K562 (cell line): ENCODE measurements around the gene MYMX. TPM values are rescaled to one million over a fixed set of nuclear protein-coding genes. Genes with fewer than 3 reads are reported as not detected.

Source experiments
- ATF1 ChIP-seq, 2 experiments: fragments of 450-650 bp in 1 of 2; IDR thresholded peaks; 2 replicates each; pipeline ENCODE4 v1.6.1; 2016; ENCODE audit warnings: missing compliant biosample characterization in 1 of 2, missing genetic modification characterization in 1 of 2
- ETV6 ChIP-seq, 3 experiments: fragments of 150-350 bp in 1 of 3; sonication (generic) in 1 of 3; formaldehyde crosslinking in 1 of 3; IDR thresholded peaks; 2 replicates each; pipeline versions ENCODE4 v1.6.1 to v1.8.0; 2014 to 2022; ENCODE audit warnings: borderline replicate concordance in 2 of 3, low read depth in 2 of 3, antibody characterized with exemption in 1 of 3, low read length in 1 of 3, mild to moderate bottlenecking in 1 of 3, missing genetic modification reagents in 1 of 3
- FOXA3 ChIP-seq, 2 experiments: fragments of 450-650 bp in 1 of 2; sonication (generic) in 1 of 2; formaldehyde crosslinking; IDR thresholded peaks in 1 of 2; conservative IDR thresholded peaks in 1 of 2; 2 replicates each; pipeline versions ENCODE4 v1.4.0 to v1.8.0; 2020 to 2022; ENCODE audit warnings: mild to moderate bottlenecking in 2 of 2, missing genetic modification reagents in 1 of 2
- FOXJ2 ChIP-seq: fragments of 200-800 bp; sonication (Bioruptor generic); IDR thresholded peaks from 2 replicates; pipeline ENCODE4 v1.6.1; 2016; ENCODE audit warnings: missing genetic modification characterization, missing compliant biosample characterization
- ILF3 ChIP-seq: fragments of 450-650 bp; IDR thresholded peaks from 2 replicates; pipeline ENCODE4 v1.6.1; 2018; ENCODE audit warnings: antibody characterized with exemption, mild to moderate bottlenecking, moderate library complexity, borderline replicate concordance
- MTA3 ChIP-seq: fragments of 450-650 bp; formaldehyde crosslinking; IDR thresholded peaks from 2 replicates; pipeline ENCODE4 v1.6.1; 2017; ENCODE audit warnings: mild to moderate bottlenecking, borderline replicate concordance
- NBN ChIP-seq: fragments of 450-650 bp; IDR thresholded peaks from 2 replicates; pipeline ENCODE4 v1.6.1; 2016; ENCODE audit warnings: low read depth, mild to moderate bottlenecking
- NELFE ChIP-seq: IDR thresholded peaks from 2 replicates; pipeline ENCODE4 v1.6.1; 2011; ENCODE audit warnings: mild to moderate bottlenecking; ENCODE audit not compliant: insufficient read depth, insufficient read length
- NEUROD1 ChIP-seq: fragments of 150-350 bp; IDR thresholded peaks from 2 replicates; pipeline ENCODE4 v1.6.1; 2014; ENCODE audit warnings: borderline replicate concordance, low read length, low read depth; ENCODE audit not compliant: partially characterized antibody
- NR4A1 ChIP-seq, 2 experiments: fragments of 250-450 bp in 1 of 2; fragments of 450-650 bp in 1 of 2; sonication (Bioruptor Pico) in 1 of 2; IDR thresholded peaks; 2 replicates each; pipeline versions ENCODE4 v1.4.0 to v1.6.1; 2016 to 2020; ENCODE audit warnings: mild to moderate bottlenecking in 2 of 2, missing compliant biosample characterization in 1 of 2, missing genetic modification characterization in 1 of 2, moderate library complexity in 1 of 2
- PREB ChIP-seq: sonication (generic); formaldehyde crosslinking; IDR thresholded peaks from 2 replicates; pipeline ENCODE4 v1.8.1; 2023; ENCODE audit warnings: mild to moderate bottlenecking, missing genetic modification reagents
- RAD51 ChIP-seq: fragments of 450-650 bp; IDR thresholded peaks from 2 replicates; pipeline ENCODE4 v1.7.1; 2016; ENCODE audit warnings: low read depth, mild to moderate bottlenecking, borderline replicate concordance
- RREB1 ChIP-seq: fragments of 250-450 bp; sonication (Bioruptor Pico); IDR thresholded peaks from 2 replicates; pipeline ENCODE4 v1.4.0; 2020
- TARDBP ChIP-seq: fragments of 450-650 bp; IDR thresholded peaks from 2 replicates; pipeline ENCODE4 v1.6.1; 2016
- THRAP3 ChIP-seq: fragments of 450-650 bp; IDR thresholded peaks from 2 replicates; pipeline ENCODE4 v1.6.1; 2016; ENCODE audit warnings: mild to moderate bottlenecking, inconsistent platforms, borderline replicate concordance
- TRIM24 ChIP-seq, 2 experiments: fragments of 450-650 bp; IDR thresholded peaks; 2 replicates each; pipeline ENCODE4 v1.6.1; 2016
- VEZF1 ChIP-seq: fragments of 200-800 bp; sonication (Bioruptor generic); IDR thresholded peaks from 2 replicates; pipeline ENCODE4 v1.6.1; 2017; ENCODE audit warnings: missing genetic modification characterization, missing compliant biosample characterization
- ZC3H8 ChIP-seq: fragments of 450-650 bp; IDR thresholded peaks from 2 replicates; pipeline ENCODE4 v1.6.1; 2017
- ZNF586 ChIP-seq: fragments of 450-650 bp; formaldehyde crosslinking; conservative IDR thresholded peaks from 2 replicates; pipeline ENCODE4 v1.4.0; 2020; ENCODE audit warnings: mild to moderate bottlenecking, moderate library complexity
- polyA plus RNA-seq, 8 experiments: library from polyadenylated mRNA; depleted of rRNA in 4 of 8; stranded (reverse) in 5 of 8; unstranded in 3 of 8; fragments of >200 nt; fragmentation: Nextera tagmentation in 2 of 8; fragmentation: Illumina TruSeq in 1 of 8; extraction: Ambion mirVana in 2 of 8; extraction: Trizol in 1 of 8; gene quantifications; 2 replicates each; pipeline versions ENCODE4 v1.2.1 to v1.2.3, GENCODE V29; 2011 to 2014; ENCODE audit warnings: inconsistent platforms in 1 of 8, missing spikeins in 1 of 8
- total RNA-seq, 7 experiments: library from RNA; depleted of rRNA in 6 of 7; stranded (reverse); fragments of >200 nt in 6 of 7; fragmentation: Illumina TruSeq in 2 of 7; extraction: Trizol in 2 of 7; gene quantifications; 2 replicates each; pipeline versions ENCODE4 v1.2.1 to v1.2.3, GENCODE V29; 2011 to 2021; ENCODE audit warnings: low replicate concordance in 1 of 7

Gene MYMX
- total and polyA plus RNA-seq, 9 of the 15 experiments (the other 6 are each of a cell fraction or from before 2014, with no cell fraction given): 0.12 TPM; not detected in 8

GRCh38 chr6:44246663-44247337 is 30.1 kb downstream of the MYMX start, which contains the start of gene HSP90AB1 (continued):
- TF ChIP-seq VEZF1 (CRISPR knock-in tag) (no peak), ZNF586 (CRISPR knock-in tag) (no peak), MTA3 (peak; percentile 99), RREB1 (CRISPR knock-in tag) (no peak), TARDBP (peak; percentile 18; the same call in 1 of the 2 replicates), PREB (CRISPR knock-in tag) (no peak), NBN (peak; percentile 95), ZC3H8 (peak; percentile 93; the same call in 1 of the 2 replicates), NEUROD1 (peak; percentile 96), FOXJ2 (tag) (peak; percentile 64; the same call in 1 of the 2 replicates), ILF3 (no peak), ATF1 (CRISPR knock-in tag; IDR thresholded peaks at IDR 0.05) (peak; percentile 60; the same call in 1 of the 2 replicates), ATF1 (tag; IDR thresholded peaks at IDR 0.05) (peak; percentile 94), THRAP3 (peak; percentile 99), ETV6 (IDR thresholded peaks at IDR 0.05; ENCODE audit: borderline replicate concordance in 1 of 2, low read depth in 2 of 2, low read length in 1 of 2) (no peak), ETV6 (CRISPR knock-in tag; IDR thresholded peaks at IDR 0.05; ENCODE audit: borderline replicate concordance) (peak; percentile 81; the same call in 1 of the 2 replicates), FOXA3 (CRISPR knock-in tag; conservative IDR thresholded peaks at IDR 0.05 in 1 of 2, IDR thresholded peaks at IDR 0.05 in 1 of 2) (peak in 1 of 2 experiments; percentile 38; a peak in 2 of 4 replicates), NELFE (peak; percentile 95), TRIM24 (IDR thresholded peaks at IDR 0.05) (peak; percentile 48 to 60; a peak in 2 of 4 replicates), NR4A1 (CRISPR knock-in tag; IDR thresholded peaks at IDR 0.05) (no peak), NR4A1 (tag; IDR thresholded peaks at IDR 0.05) (peak; percentile 30; the same call in 1 of the 2 replicates), RAD51 (no peak)
